CD4-positive, alpha-beta T cell treated with Interleukin-2 at 100 ng/mL for 4 hours (primary cell): ENCODE results near the gene TMEM132D.
"Not testable (repeated sequence)": the region's sequence is repeated elsewhere in the genome, so short reads cannot be mapped to it uniquely, and the experiment has no call there.

ENCODE experiments used
- DNase-seq: peaks from one replicate; pipeline ENCODE4 v3.0.0-alpha.2; 2020; ENCODE audit warnings: low spot score

Gene TMEM132D

DNA sequence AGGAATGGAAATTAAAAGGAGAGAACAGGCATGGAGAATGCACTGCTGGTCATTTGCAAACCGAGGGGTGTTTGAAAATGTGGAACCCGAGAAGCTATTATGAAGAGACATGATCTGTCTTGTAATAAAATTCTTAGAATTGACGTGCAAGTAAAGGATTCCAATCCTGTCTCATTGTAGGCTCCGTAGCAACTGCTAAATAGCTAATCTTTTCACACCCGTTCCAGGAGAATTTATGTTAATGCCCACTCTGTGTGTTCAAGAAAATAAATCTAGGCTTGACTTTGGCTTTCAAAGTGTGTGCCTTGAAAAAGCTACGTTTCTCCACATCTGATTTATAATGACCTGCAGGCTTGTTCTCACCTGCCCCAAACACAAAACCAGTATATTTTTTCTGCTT lies 669.6 kb downstream of the TMEM132D start:
- no peak for DNase-seq

DNA sequence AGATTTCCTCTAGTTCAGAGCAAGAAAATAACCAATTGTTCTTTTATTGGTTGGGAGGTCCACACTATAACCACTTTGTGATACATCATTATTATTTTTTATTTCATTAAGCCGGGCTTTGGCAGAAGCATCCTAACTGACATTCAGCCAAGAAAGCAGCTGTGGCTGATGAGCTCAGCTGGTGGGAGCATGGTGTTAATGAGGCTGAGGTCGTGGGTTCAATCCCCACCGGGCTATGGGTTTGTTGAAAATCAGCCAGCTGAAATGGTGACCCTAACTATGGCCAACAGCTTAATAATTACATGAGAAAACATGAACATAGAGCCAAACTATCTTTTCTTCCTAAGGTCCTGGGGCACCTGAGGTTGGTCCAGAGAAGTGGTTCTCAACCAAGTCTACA lies 672.3 kb downstream of the TMEM132D start:
- no peak for DNase-seq

DNA sequence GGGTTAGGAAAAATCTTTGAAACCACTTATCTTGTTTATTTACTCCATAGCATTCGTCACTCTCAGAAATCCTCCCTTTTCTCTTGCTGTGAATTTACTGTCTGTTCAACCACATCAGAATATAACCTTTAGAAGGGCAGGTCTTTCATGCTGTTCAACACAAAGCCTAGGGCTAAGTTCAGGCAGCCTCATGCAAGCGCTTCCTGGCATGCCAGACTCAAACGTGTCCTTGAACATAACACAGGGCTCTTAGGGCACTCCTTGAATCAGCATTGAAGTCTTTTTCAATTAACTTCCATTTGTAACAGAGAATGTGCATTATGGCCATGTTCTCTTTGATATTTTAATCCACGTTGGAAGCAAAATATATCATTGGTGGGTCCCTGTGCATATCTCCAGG lies 672.8 kb downstream of the TMEM132D start:
- DNase-seq = no peak

DNA sequence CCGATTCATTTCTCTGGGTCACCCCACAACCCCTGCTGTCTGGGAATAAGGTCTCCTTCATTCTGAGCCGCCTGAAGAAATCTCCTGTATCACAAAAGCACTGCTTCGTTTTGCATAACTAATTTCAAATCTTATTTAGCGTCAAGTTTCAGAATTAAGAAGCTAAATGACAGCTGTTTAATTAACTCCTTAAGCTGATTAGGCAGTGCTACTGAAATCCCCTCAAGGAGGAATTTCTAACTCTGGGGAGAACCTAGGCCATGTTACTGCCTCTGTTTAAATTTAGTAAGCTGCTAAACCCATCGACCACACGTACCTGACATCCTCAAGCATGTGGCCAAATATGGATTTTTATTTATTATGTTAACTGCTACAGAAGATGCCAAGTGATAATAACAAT lies 677.0 kb downstream of the TMEM132D start:
- DNase-seq = no peak

DNA sequence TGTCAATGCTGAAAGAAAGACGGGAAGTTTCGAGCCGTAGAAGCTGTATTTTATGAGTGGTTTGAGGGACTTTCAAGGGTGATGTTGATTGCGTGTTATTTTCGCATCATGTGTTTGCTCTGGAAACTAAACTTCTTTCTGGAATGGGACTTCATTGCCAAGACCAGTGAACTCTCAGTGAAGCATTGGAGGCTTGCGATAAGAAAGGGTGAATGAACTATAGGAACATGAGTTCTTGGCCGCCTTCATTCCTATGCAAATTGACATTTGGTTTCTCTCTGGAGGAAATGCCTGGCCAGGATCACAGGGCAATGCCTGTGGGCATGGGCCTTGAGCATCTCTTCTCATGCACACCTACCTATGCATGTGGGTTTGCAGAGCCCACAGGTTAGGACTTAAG lies 677.8 kb downstream of the TMEM132D start:
- DNase-seq = no peak

DNA sequence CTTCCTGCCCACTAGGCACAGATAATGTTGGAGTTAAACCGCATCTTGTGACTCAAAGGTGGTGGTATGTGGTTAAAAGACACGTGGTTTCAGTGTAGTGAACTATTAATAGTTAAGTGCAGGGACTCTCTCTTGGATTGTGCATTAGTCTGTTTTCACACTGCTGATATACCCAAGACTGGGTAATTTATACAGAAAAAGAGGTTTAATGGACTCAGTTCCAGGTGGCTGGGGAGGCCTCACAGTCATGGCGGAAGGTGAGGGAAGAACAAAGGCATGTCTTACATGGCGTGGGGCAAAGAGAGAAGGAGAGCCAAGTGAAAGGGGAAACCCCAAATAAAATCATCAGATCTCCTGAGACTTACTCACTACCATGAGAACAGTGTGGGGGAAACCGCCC lies 688.3 kb downstream of the TMEM132D start:
- DNase-seq = no peak

DNA sequence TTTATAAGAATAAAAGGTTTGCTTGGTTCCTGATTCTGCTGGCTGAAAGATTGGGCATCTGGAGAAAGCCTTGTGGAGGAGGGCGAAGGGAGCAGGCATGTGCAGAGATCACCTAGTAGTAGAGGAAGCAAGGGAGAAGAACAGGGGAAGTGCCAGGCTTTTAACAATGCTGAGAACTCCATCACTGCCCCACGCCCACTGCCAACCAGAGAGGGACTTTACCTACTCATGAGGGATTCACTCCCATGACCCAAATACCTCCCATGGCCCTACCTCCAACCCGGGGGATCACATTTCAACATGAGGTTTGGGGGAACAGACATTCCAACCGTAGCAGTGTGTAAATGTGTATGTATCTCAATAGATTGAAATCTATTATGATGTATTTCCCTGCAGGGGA lies 690.3 kb downstream of the TMEM132D start:
- no peak for DNase-seq

DNA sequence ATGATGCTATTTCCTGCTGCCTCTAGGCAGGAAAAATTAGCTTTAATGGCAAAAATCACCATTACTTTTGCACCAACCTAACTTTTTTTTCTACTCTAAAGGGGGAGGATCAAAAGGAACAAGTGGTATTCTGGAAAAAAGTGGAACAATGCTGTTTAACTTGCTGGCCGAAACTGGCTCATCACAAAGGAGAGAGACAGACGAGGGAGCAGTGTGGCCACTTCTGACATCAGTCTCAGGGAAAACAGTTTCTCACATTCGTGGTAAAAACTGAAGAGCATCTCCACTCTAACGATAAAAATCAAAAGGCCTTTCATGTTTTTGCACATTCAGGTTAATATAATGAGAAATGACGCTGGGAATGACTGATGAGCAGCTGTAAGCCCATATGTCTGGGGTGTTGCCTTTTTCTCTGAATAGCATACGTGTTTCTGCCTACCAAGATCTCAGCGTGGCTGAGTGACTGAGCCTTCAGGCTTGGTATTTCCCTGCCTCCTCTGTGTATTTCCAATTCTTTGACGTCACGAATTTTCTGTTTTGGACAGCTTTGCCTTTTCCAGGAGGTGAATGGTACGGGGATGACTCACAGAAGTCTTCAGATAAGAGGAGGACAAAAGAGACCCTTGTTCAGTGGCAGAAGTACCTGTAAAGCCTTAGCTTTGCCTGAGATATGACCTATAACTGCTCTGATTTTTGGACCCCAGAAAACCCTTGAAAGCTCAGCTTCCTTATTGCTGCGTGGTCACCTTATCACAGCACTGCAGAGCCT lies 691.8 kb downstream of the TMEM132D start:
- no peak for DNase-seq

DNA sequence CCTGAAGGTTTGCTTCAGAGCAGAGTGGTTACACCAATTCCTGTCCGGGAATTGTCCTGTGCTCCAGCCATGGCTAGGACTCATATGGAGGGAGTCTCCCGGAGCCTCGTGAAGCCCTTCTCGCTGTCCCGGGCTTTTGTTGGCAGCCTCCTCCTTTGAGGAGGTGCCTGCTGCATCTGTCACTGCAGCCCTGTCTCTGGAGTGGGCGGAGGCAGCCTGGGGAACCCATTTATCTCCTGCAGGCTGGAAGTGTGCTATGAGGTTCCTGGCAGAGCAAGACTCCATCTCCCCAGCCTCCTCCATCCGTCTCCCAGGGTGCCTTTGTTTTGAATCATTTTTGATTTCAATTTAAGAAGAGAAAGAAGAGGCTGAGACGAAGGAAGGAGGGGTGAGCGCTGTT lies 695.3 kb downstream of the TMEM132D start:
- no peak for DNase-seq

DNA sequence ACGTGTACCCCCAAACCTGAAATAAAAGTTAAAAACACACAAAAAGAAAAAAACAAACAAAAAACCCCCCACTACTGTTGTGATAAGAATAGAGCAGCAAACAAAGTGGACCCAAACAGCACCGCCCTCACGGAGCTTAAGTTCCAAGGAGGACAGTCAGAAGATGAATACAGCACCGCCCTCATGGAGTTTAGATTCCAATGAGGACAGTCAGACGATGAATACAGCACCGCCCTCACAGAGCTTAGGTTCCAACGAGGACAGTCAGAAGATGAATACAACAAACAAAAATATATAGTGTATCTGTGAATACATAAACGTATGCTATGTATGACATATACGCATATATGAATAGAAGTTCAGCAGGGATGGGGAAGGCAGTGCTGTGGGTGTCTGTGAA lies 696.7 kb downstream of the TMEM132D start:
- no peak for DNase-seq

DNA sequence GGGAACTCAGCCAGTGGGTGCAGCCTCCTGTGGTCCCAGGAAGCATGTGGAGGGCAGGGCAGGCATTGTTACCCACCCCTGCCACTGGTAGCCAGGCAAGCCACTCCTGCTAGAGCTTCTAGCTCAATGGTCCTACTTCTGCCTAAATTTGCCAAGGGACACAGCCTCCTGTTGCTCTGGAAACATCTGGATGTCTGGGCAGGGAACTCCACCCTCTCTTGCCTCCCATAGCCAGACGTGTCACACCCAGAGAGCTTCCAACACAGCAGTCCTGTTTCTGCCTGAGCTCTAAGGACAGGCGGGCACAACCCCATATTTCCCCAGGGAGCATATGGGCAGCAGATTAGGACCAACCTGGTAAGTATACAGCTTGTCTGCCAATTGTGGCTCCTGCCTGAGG lies 700.4 kb downstream of the TMEM132D start:
- no peak for DNase-seq

DNA sequence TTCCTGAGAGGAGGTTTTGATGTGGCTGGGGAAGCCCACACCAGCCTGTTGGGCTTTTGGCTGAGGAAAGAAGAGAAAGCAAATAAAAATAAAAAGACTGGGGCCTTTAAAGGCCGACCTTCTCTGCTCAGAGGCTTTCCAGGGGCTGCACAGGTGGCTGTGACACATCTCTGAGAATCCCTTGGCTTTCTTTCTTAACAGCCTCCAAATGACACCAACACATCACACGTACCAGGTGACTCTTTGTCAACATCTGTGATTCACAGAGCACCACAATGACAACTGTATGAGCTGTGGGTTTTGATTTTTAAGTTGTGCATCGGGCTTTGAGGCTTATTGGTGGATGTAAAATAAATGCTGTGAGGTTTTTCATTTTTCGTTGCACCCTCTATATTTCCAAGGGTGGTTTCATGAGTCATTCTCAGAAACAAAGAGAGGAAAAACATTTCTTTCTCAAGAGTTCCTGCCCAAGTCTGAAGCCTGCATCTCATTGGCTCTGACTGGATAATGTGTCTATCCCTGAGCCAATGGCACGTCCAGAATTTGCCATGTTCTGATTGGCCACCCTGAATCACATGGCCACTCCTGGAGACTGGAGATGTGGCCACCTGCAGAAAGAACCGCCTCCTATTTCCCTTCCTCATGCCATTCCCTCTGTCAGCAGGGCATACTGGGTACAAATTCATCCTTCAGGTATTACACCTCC lies 701.6 kb downstream of the TMEM132D start:
- no peak for DNase-seq

DNA sequence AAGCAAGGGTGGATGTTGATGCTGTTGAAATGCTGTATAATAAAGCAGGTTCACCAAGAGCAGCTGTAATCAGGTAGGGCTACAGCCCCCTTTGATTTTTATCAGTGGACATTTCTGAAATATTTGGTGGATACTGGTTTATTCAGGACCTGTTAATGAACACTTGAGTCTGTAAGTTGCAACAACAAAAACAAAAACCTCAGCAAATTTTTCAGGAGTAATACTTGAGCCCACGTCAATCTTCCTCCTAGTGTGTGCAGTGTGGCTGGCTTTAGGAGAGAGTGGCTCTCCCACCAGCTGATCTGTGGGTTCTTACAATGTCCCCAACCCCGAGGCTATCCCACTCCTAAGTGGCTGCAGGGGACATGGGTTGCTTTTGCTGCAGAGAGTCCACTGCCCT lies 702.8 kb downstream of the TMEM132D start:
- no peak for DNase-seq

DNA sequence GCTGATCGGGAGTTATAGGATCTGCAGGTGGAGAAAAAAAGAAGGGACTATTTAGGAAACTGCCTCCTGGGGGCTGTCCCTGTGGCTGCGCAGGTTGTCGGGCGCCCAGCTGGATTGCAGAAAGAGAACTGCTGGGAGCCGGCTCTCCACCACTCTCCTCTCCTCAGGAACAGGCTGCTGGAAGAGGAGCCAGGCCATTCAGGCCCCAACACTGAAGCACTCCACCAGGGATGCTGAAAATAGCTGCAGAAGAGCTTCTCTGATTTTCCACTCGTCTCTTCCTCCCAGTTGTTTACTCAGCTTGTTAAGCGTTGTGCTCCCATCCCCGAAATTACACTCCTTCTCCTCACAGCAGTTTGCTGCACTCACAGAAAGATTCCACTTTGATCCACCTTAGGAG lies 703.2 kb downstream of the TMEM132D start:
- no peak for DNase-seq

DNA sequence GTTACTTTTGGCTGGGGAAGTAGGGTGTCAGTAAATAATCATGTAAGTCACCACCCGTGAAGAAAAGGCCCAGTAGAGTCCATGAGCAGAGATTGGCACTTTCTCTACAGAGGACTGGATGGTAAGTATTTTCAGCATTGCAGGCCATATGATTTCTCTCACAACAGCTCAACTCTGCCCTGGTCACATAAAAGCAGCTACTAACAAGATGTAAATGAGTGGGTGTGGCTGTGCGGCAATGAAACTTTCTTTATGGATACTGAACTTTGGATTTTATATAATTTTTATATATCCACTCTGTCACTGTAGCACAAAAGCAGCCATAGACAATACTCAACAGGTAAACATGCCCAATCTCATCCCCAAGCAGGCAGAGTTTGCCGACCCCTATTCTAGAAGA lies 706.9 kb downstream of the TMEM132D start:
- DNase-seq = no peak

DNA sequence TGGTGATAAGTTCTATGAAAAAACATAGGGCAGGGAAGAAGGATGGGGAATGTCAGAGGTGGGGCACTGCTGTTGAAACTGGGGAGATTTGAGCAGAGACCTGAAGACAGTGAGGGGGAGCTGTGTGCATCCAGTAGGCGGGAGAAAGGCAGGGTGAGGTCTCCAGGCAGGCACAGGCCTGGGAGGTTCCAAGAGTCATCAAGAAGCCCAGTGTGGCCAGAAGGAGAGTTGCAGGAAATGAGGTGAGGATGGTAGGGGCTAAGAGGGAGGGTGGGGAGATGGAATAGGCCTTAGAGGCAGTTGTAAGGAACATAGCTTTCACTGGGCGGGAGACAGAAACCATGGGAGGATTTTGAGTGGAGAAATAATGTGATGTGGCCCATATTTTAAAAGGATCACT lies 708.7 kb downstream of the TMEM132D start:
- no peak for DNase-seq

DNA sequence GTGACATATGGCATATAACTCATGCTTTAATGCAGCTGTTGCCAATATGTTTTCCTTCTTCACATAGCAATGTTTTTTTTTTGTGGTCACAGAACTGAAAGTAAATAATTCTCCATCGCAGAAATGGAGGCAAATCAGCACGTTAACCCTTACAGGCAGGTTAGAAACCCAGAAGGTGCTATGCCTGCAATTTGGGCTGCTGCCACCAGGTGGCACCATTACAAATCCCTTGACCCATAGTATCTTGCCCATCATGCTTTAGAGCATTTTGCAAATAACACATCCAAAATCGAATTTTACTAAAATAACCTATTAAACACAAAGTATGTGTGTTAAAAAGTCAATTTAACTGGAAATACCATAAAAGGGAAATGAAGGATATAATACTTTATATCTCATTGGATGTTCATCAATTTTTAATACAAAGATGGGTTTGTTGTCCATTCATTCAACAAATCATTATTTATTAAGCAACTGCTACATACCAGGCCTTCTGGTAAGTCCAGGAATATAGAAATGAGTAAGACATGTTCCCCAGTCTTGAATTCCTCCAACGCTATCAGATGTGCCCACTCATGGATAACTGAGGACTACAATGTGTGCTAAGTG lies 710.5 kb downstream of the TMEM132D start:
- DNase-seq = no peak

DNA sequence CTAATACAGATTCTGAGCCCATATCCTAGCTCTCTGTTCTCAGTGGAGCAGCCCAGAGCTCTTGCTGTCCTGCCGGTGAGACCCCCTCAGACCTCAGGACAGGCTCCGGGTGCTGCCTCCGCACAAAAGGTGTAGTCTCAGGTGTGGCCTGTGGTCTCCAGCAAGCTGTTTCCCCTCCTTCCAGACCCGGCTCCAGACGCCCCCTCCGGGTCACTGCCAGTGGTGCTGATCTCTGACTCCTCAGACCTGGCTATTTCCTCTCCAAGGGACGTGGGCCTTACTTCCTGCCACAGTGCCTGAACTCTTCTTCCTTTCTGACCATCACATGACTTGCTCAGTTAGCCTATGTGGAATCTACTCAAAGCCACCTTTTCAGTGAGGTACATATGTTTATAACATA lies 713.0 kb downstream of the TMEM132D start:
- no peak for DNase-seq

DNA sequence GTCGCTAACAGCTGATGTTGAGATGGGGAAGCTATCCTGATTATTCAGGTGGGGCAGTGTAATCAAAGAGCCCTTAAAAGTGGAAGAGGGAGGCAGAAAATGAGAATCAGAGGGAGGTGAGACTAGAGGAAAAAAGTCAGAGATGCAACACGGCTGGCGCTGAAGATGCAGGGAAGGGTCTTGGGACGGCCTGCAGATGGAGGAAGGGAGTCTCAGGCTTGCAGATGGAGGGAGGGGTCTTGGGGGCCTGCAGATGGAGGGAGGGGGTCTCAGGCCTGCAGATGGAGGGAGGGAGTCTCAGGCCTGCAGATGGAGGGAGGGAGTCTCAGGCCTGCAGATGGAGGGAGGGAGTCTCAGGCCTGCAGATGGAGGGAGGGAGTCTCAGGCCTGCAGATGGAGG lies 713.9 kb downstream of the TMEM132D start:
- DNase-seq = not testable (repeated sequence)

DNA sequence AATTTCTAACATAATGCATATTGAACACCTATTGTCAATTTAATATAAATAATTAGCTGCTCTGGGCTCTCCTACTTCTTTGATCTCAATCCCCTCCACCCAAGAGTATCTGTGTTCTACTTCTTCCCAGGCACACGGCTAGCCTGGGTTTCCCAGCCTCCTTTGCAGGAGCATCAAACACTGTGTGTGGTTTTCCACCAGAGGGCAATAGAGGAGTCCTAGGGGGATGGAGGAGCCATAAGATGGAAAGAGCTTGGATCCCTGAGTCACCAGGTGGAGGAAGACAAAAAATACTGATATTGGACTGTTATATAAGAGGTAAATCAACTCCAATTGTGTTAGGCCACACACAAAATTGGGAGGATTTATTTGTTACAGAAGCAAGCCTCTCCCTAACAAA lies 716.9 kb downstream of the TMEM132D start:
- DNase-seq = no peak

DNA sequence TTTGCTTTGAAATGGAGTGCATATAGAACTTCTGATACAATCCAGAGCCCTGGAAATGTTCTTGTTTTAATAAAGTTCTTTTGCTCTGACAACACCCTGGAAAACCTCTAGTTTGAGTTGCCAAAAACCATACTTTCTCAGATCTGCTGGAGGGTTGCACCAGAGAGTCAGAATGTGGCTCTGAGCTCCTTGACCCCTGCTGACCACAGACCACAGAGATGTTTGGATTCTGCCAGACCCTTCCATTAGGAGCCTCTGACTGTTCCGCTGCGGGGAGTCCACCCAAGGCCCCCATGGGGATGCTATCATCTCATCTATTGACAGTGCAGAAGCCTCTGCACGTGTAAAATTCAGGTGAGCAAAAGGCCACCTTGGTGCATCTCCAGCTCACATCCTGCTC lies 718.0 kb downstream of the TMEM132D start:
- no peak for DNase-seq

DNA sequence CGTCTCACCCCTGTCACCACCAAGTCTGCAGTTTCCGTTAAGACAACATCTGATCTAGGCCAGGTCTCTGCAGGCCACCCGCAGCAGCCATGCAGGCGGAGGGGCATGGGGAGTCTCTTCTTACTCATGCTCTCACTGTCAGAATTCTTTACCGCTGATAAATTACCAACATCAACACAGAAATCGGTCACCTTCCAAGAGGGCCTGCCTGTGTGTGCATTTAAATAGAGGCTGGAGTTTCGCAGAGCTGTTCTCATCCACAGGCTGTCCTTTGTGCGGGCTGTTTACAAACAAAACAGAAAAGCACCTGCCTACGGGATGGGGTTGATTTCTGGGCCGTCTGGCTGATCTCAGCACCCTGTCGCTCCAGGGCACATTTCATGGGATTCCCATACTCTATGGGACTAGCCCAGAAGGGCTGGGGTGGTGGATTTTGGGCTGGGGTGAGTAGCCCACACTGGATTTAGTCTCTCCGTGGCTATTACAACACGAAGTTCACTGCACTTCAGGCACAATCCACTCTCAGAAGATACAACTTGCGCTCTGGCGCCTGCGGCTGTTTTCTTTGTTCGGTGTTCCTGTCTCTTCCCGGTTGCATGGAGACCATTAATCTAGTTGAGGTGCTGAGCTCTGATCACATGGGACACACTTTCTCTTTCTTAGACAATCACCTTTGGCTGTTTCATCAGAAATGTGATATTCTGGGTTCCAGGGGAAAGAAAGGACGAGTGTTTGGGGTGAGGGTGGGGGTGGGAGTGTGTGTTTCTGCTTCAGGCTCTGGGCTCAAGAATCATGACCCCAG lies 719.5 kb downstream of the TMEM132D start:
- DNase-seq = no peak
